Measurements from ENCODE around the gene WDR75.

WDR75 gene

GRCh38 chr2:189502714-189503113, 61.4 kb downstream of the WDR75 start:
- H3K36me3 ChIP-seq (ENCODE audit: control insufficient read depth, insufficient read depth, low read length): no peaks in the 10 kb centered on the region
- H3K4me3 ChIP-seq (ENCODE audit: low read depth, low read length): no peak overlapping the region
- H3K9me3 ChIP-seq (ENCODE audit: control insufficient read depth, insufficient read depth, low read length): no peaks in the 10 kb centered on the region
- H3K27me3 ChIP-seq (ENCODE audit: control insufficient read depth, insufficient read depth, low read length): no peaks in the 10 kb centered on the region
- H3K9ac ChIP-seq (ENCODE audit: low read depth, low read length): no peak overlapping the region
- no peaks in the 10 kb centered on the region for H3K4me1 ChIP-seq (ENCODE audit: control insufficient read depth, insufficient read depth, low read length)

DNA sequence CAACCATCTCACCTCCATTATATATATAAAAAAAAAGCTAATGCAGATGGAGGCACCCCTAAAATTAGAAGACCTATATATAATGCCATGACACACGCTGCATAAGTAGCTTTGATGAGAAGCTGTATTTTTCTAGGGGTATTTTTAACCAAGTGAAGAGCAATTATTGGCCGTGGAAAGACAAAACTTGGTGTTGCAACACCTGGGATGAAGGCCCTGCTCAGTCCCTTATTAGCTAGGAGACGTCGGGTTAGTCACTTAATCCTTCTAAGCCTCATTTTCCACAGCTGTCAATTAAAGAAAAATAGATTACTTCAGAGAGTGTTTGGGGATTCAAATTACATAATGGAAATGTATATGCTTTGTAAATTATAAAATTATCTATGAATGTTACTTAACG, 63.0 kb downstream of the WDR75 start:
- H3K9ac ChIP-seq (ENCODE audit: low read depth, low read length): no peak overlapping the region
- H3K4me1 ChIP-seq (ENCODE audit: control insufficient read depth, insufficient read depth, low read length): no peaks in the 10 kb centered on the region
- no peaks in the 10 kb centered on the region for H3K27me3 ChIP-seq (ENCODE audit: control insufficient read depth, insufficient read depth, low read length)
- H3K4me3 ChIP-seq (ENCODE audit: low read depth, low read length): no peak overlapping the region
- H3K9me3 ChIP-seq (ENCODE audit: control insufficient read depth, insufficient read depth, low read length): no peaks in the 10 kb centered on the region
- H3K36me3 ChIP-seq (ENCODE audit: control insufficient read depth, insufficient read depth, low read length): no peaks in the 10 kb centered on the region

DNA sequence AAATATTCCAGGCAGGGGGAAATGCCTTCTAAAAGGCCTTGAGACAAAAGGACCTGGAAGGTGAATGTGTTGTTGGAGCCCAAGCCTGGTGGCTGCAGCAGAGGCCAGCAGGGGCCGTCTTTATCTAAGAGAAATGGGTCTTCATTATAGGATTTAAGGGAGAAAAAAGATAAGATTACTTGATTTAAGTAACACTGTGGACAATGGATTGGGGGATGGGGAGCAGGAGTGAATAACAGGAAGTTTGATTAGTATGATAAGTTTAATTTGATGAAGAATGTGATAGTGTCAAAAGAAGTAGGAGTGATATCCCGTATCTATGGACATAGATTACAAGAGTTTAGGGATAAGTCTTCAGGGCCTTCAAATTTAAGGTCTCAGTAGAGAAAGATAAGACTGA, 64.2 kb downstream of the WDR75 start:
- Histone ChIP-seq H3K4me1 (ENCODE audit: control insufficient read depth, insufficient read depth, low read length) (no peaks in the 10 kb centered on the region), H3K9ac (ENCODE audit: low read depth, low read length) (no peak overlapping the region), H3K36me3 (ENCODE audit: control insufficient read depth, insufficient read depth, low read length) (no peaks in the 10 kb centered on the region), H3K4me3 (ENCODE audit: low read depth, low read length) (no peak overlapping the region), H3K27me3 (ENCODE audit: control insufficient read depth, insufficient read depth, low read length) (no peaks in the 10 kb centered on the region), H3K9me3 (ENCODE audit: control insufficient read depth, insufficient read depth, low read length) (no peaks in the 10 kb centered on the region)

DNA sequence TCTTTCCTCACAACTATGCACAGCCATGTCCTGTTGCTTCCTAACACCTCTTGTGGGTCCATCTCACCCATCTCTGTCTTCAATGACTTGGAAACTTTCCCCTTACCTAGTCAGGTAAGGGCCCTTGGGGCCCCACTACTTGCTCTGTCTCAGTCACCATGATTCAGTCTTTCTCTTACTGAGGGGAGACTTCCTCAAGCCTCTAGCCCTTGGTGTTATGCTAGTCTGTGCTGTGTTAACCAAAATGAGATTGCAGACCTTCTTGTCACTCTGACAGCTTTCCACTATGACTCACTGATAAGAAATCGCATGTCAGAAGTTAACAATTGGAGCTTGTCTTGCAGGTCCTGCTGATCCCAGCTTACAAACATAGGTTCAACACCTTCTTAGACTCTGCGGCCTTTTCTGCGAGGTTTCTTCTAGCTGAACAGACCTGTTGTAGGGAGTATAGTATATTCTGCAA, 65.3 kb downstream of the WDR75 start:
- H3K9ac ChIP-seq (ENCODE audit: low read depth, low read length): no peak overlapping the region
- H3K36me3 ChIP-seq (ENCODE audit: control insufficient read depth, insufficient read depth, low read length): no peaks in the 10 kb centered on the region
- no peak overlapping the region for H3K4me3 ChIP-seq (ENCODE audit: low read depth, low read length)
- no peaks in the 10 kb centered on the region for H3K9me3 ChIP-seq (ENCODE audit: control insufficient read depth, insufficient read depth, low read length)
- H3K27me3 ChIP-seq (ENCODE audit: control insufficient read depth, insufficient read depth, low read length): no peaks in the 10 kb centered on the region
- H3K4me1 ChIP-seq (ENCODE audit: control insufficient read depth, insufficient read depth, low read length): no peaks in the 10 kb centered on the region

GRCh38 chr2:189511210-189511959, 70.1 kb downstream of the WDR75 start:
- no peaks in the 10 kb centered on the region for H3K4me1 ChIP-seq (ENCODE audit: control insufficient read depth, insufficient read depth, low read length)
- no peaks in the 10 kb centered on the region for H3K27me3 ChIP-seq (ENCODE audit: control insufficient read depth, insufficient read depth, low read length)
- H3K36me3 ChIP-seq (ENCODE audit: control insufficient read depth, insufficient read depth, low read length): no peaks in the 10 kb centered on the region
- H3K4me3 ChIP-seq (ENCODE audit: low read depth, low read length): no peak overlapping the region
- no peaks in the 10 kb centered on the region for H3K9me3 ChIP-seq (ENCODE audit: control insufficient read depth, insufficient read depth, low read length)
- no peak overlapping the region for H3K9ac ChIP-seq (ENCODE audit: low read depth, low read length)

DNA sequence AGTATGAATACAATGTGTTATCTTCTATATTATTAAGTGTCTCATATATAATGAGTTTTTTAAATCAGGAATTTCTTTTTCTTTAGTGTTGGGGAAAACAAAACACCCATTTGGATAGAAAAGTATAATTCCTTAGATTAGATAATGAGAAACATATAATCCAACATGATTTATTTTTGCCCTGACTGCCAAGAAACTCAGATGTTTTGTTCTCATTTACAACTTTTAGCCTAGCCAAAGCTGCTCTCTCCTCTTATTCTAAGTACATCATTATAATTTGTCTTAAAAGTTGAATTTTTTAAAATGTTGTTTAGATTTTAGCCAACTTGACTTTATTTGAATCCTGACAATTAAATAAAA, 70.7 kb downstream of the WDR75 start:
- Histone ChIP-seq H3K27me3 (ENCODE audit: control insufficient read depth, insufficient read depth, low read length) (no peaks in the 10 kb centered on the region), H3K4me3 (ENCODE audit: low read depth, low read length) (no peak overlapping the region), H3K36me3 (ENCODE audit: control insufficient read depth, insufficient read depth, low read length) (no peaks in the 10 kb centered on the region), H3K9ac (ENCODE audit: low read depth, low read length) (no peak overlapping the region), H3K9me3 (ENCODE audit: control insufficient read depth, insufficient read depth, low read length) (no peaks in the 10 kb centered on the region), H3K4me1 (ENCODE audit: control insufficient read depth, insufficient read depth, low read length) (no peaks in the 10 kb centered on the region)

DNA sequence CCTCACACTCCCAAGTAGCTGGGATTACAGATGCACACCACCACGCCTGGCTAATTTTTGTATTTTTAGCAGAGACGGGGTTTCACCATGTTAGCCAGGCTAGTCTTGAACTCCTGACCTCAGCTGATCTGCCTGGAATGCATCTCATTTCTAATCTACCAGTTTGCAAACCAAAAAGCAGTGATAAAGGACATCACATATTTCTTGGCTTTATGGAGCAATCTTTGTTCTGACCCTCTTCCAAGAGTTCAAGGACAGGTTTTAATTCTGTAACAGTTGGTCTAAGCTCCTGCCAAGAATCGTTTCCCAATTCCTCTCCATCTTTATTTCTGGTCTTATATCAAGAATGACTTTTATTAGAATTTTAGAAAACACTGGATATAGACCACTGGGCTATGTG, 71.6 kb downstream of the WDR75 start:
- Histone ChIP-seq H3K9ac (ENCODE audit: low read depth, low read length) (no peak overlapping the region), H3K4me1 (ENCODE audit: control insufficient read depth, insufficient read depth, low read length) (no peaks in the 10 kb centered on the region)

DNA sequence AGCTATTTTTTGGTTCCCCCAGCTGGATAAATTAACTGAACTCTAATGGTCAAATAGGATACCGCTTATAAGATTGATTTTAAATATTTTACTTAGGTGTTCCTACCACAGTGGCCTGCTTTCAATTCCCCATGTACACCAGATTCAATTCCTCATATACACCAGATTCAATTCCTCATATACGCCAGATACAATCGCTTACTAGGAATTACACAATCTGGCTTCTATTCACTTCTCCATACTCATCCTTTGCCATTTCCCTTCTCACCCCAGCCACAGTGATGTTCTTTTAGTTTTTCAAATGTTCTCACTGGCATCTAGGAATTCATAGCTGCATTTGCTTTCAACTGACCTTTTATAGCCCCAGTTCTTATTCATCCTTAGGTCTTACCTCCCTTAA, 72.8 kb downstream of the WDR75 start:
- no peaks in the 10 kb centered on the region for H3K36me3 ChIP-seq (ENCODE audit: control insufficient read depth, insufficient read depth, low read length)
- no peaks in the 10 kb centered on the region for H3K27me3 ChIP-seq (ENCODE audit: control insufficient read depth, insufficient read depth, low read length)
- no peak overlapping the region for H3K4me3 ChIP-seq (ENCODE audit: low read depth, low read length)
- H3K9me3 ChIP-seq (ENCODE audit: control insufficient read depth, insufficient read depth, low read length): no peaks in the 10 kb centered on the region
- H3K4me1 ChIP-seq (ENCODE audit: control insufficient read depth, insufficient read depth, low read length): no peaks in the 10 kb centered on the region
- H3K9ac ChIP-seq (ENCODE audit: low read depth, low read length): no peak overlapping the region

More for the DNA sequence above, 71.6 kb downstream of the WDR75 start:
- H3K4me3 ChIP-seq (ENCODE audit: low read depth, low read length): no peak overlapping the region
- H3K36me3 ChIP-seq (ENCODE audit: control insufficient read depth, insufficient read depth, low read length): no peaks in the 10 kb centered on the region
- no peaks in the 10 kb centered on the region for H3K9me3 ChIP-seq (ENCODE audit: control insufficient read depth, insufficient read depth, low read length)
- H3K27me3 ChIP-seq (ENCODE audit: control insufficient read depth, insufficient read depth, low read length): no peaks in the 10 kb centered on the region

GRCh38 chr2:189515264-189515663, 74.0 kb downstream of the WDR75 start:
- Histone ChIP-seq H3K36me3 (ENCODE audit: control insufficient read depth, insufficient read depth, low read length) (no peaks in the 10 kb centered on the region), H3K4me3 (ENCODE audit: low read depth, low read length) (no peak overlapping the region), H3K9ac (ENCODE audit: low read depth, low read length) (no peak overlapping the region), H3K4me1 (ENCODE audit: control insufficient read depth, insufficient read depth, low read length) (no peaks in the 10 kb centered on the region), H3K9me3 (ENCODE audit: control insufficient read depth, insufficient read depth, low read length) (no peaks in the 10 kb centered on the region), H3K27me3 (ENCODE audit: control insufficient read depth, insufficient read depth, low read length) (no peaks in the 10 kb centered on the region)

DNA sequence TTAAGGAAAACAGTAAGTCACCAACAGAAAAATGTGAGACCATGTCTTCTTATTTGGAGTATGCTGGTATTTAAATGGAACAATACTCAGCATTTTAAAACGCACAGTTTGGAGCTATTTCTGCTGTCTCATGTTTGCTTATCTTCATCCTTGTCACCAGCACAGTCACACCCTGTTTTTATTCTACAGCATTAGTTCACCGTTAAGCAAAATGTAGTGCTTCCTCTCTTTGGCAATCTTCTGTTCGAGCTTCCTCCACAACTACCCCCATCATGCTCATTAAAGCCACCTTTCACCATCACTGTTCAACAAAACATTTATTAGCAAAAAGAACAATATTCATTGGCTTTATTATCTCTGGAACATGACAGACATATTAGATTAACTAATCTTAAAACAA, 75.3 kb downstream of the WDR75 start:
- Histone ChIP-seq H3K9ac (ENCODE audit: low read depth, low read length) (no peak overlapping the region), H3K27me3 (ENCODE audit: control insufficient read depth, insufficient read depth, low read length) (no peaks in the 10 kb centered on the region), H3K4me3 (ENCODE audit: low read depth, low read length) (no peak overlapping the region), H3K4me1 (ENCODE audit: control insufficient read depth, insufficient read depth, low read length) (no peaks in the 10 kb centered on the region), H3K9me3 (ENCODE audit: control insufficient read depth, insufficient read depth, low read length) (no peaks in the 10 kb centered on the region), H3K36me3 (ENCODE audit: control insufficient read depth, insufficient read depth, low read length) (no peaks in the 10 kb centered on the region)

DNA sequence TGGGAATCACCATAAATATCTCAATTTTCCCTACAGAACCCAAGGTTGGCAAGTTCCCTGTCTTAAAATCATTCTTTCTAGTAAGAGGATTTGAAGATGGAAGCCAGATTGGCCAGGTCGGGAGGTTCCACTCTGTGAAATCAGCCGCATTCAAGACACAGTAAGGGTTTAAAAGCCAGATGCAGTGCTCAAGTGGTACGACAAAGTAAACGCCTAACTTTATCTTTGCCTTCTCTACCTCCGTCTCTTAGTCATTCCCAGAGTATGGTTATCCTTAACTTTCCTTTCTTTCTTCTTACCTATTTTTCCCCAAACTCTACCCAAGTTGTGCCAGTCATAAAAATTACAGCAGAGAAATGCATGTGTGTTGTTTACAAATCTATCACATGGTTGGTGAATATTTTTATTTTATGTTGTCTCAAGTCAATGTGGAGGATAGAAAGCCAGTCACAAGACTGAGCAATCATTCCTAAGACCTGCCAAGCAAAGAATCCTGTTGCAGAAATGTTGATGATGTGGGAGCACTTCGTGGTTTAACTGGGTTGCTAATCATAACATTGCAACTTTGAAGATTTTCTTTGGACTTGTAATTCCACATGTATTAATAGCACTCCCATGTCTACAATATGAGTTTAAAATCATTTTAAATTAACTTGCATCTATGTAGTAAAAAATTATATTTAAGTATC, 76.7 kb downstream of the WDR75 start:
- no peaks in the 10 kb centered on the region for H3K9me3 ChIP-seq (ENCODE audit: control insufficient read depth, insufficient read depth, low read length)
- no peak overlapping the region for H3K9ac ChIP-seq (ENCODE audit: low read depth, low read length)
- H3K4me1 ChIP-seq (ENCODE audit: control insufficient read depth, insufficient read depth, low read length): no peaks in the 10 kb centered on the region
- no peaks in the 10 kb centered on the region for H3K36me3 ChIP-seq (ENCODE audit: control insufficient read depth, insufficient read depth, low read length)
- H3K27me3 ChIP-seq (ENCODE audit: control insufficient read depth, insufficient read depth, low read length): no peaks in the 10 kb centered on the region
- H3K4me3 ChIP-seq (ENCODE audit: low read depth, low read length): no peak overlapping the region
